Fibroblast of the aortic adventitia (primary cell): ENCODE data around the gene SRRM4. TPM values are rescaled to one million over a fixed set of nuclear protein-coding genes. Genes with fewer than 3 reads are reported as not detected.

Experiments used
- DNase-seq: peaks from one replicate; pipeline ENCODE4 v3.0.0-alpha.2; 2010; ENCODE audit warnings: low read depth
- H3K4me3 ChIP-seq: 2 replicates; pipeline ENCODE4 v1.5.1; 2011; ENCODE audit warnings: low read depth, mild to moderate bottlenecking, control low read depth, low read length, moderate library complexity
- CTCF ChIP-seq: IDR thresholded peaks from 2 replicates; pipeline ENCODE4 v1.5.1; 2011; ENCODE audit warnings: mild to moderate bottlenecking, low read length, control low read depth, inconsistent platforms; ENCODE audit not compliant: insufficient read depth
- total RNA-seq: library from RNA; depleted of rRNA; stranded (reverse); fragments of >200 nt; gene quantifications from 2 replicates; pipeline ENCODE4 v1.2.3, GENCODE V29; 2012; ENCODE audit warnings: low replicate concordance

Gene SRRM4
- total RNA-seq, 1 donor, result not detected

- DNase-seq, result no peak
- H3K4me3 ChIP-seq, result no peak overlapping the region
- no peak for TF ChIP-seq CTCF
Observed at GRCh38 chr12:119075222-119075787, 94.0 kb downstream of the SRRM4 start.

- no peak for TF ChIP-seq CTCF
- no peak overlapping the region for H3K4me3 ChIP-seq
- no peak for DNase-seq
Observed at GRCh38 chr12:119075918-119076317, 94.6 kb downstream of the SRRM4 start.

GRCh38 chr12:119079530-119079929, 98.2 kb downstream of the SRRM4 start:
- no peak overlapping the region for H3K4me3 ChIP-seq
- no peak for DNase-seq
- TF ChIP-seq CTCF, result no peak

- DNase-seq, result no peak
- TF ChIP-seq CTCF, result no peak
- no peak overlapping the region for H3K4me3 ChIP-seq
Observed at GRCh38 chr12:119082016-119082415, 100.7 kb downstream of the SRRM4 start.

- DNase-seq, result no peak
- TF ChIP-seq CTCF, result no peak
- H3K4me3 ChIP-seq, result no peak overlapping the region
Observed at GRCh38 chr12:119082496-119082895, 101.2 kb downstream of the SRRM4 start.

- no peak for DNase-seq
- no peak for TF ChIP-seq CTCF
- no peak overlapping the region for H3K4me3 ChIP-seq
Observed at GRCh38 chr12:119088685-119089379, 107.5 kb downstream of the SRRM4 start.
